Stimulated activated CD4-positive, alpha-beta T cell treated with anti-CD3 and anti-CD28 coated beads, Interleukin-1b, Interleukin-23, amount 100 ng/mL, for 48 hours (primary cell): ENCODE data around the gene BRCA2.

Experiments
- DNase-seq: peaks from one replicate; pipeline ENCODE4 v3.0.0-alpha.2; 2020

Gene BRCA2

DNA sequence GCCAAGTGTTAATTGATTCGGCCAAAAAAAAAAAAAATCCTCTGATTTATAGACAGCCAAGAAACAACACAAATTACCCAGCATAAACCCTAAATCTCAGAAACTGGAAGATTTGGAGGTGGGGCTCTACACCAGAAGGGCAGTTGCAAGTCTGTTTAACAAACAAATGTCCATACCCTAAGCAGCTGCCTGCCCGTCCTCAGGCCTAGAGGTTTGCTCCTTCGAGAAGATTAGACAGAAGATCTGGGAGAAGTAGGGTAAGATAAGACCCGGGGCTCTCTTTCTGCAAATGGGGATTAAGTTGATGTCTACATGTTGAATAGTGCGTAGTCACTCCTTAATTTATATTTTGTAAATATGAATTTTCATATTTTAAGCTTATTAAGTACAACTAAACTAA is 116.1 kb downstream of the BRCA2 start:
- DNase-seq = no peak

DNA sequence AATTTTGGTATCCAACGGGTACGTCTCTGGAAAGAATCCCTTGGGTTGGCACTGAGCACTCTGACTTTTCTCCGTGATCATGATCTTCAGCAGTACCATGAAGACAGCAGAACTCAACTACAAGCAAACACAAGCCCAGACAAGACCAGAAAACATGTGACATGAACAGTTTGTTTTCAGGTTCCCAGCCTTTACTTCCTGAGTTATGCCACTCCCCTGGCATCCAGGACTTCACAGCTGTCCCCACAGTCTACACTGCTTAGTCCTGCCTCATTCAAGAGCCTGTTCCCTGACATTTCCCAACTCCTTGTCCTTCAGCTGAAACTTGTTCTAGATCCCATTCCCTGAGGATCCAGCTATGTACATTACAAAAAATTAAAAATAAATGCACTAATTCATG is 117.5 kb downstream of the BRCA2 start:
- DNase-seq = no peak

DNA sequence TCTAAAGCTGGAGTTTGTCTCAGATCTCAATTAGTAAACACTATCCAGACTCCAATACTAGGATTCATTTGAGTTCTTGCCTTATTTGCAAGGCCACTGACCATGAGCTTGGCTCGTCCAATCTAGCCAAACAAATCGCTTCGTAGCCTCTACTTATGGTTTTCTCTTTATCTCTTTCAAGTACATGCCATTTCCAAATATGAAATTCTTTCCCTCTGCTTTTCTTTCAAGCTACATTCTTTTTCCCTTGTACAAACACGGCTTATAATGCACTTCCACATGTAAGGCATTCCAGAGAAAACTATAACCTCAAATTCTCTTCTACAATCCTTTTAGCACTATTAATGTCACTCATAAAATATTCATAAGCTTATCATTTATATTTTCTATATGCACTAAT is 123.6 kb downstream of the BRCA2 start:
- DNase-seq = no peak

DNA sequence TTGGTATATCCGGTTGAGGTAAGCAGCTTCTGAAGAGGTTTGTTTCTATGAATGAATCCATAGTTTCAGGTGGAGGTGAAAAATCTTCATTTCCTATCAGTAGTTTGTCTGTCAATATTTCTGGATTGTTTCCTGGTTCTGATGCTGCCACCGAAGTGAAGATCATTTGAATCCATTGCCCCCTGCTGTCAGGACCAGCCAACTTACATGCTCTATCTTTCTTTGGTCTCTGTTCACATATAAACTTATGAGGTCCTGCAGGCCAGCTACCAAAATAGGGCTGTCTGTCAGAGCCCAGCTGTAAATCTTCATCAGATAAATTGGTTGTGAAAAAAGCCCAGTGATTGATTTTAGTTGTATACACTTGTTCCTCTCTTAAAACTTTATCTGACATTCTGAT is 127.8 kb downstream of the BRCA2 start:
- peak; percentile 10 for DNase-seq

DNA sequence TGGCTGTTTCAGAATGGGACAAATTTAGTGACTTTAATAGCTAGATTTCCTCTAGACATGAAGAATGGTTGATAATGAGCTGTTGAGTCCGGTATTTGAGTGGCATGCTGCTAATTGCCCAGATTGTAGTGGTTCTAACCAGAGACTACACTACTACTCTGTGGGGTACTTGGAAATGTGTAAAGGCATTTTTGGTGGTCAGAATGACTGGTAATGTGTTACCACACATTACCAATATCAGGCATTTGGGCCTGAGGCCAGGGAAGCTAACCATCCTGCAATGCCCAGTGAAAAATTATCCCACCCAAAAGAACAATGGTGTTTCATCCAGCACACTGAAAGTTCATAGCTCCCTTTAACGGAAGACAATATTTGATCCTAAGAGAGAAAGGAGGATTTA is 130.2 kb downstream of the BRCA2 start:
- DNase-seq = no peak

DNA sequence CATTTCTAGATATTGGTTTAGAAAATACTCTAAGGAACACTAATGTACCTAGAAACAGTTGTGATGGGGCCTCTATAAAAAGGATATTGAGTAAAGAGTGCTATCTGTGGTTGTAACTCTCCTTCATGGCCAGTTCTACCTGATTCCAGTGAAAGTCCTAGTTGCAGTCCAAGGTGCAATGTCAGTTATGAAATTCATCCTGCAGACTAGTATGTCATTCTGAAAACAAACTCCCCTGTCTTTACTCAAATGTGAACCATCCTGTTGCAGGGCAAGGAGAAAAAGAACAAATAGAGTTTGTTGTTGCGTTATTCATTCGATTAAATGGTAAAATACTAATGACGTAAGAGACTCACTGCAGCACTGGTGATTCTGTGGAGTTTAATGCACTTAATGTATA is 130.9 kb downstream of the BRCA2 start:
- no peak for DNase-seq

DNA sequence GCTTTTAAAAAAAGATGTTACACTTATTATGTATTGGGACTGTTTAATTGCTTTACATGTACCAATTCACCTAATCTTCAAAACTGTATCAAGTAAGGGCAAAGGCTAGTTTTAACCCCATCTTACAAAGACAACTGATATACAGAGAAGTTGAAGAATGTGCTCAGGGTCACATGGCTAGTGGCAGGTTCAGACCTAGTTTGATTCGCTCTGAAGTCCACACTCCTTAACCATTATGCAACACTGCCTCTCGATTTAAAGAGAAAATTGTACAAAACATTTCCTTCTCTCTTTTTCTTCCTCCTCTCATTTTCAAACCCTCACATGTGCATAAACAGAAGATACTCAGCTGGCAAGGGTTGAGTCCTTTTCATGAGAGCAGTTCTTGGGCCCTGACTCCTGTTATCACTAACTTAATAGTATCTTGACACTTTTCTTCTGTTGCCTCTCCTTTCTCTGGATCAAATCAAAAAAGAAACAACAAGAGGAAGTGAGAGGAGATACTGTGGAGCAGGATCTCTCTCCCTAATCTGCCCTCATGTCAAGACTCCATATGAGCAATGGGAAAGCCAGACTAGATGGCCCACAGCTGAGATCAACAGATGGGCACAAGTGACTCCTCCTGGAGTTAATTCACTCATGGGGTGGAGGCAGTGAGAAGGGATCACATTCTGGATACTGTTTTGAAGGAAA is 131.6 kb downstream of the BRCA2 start:
- no peak for DNase-seq

DNA sequence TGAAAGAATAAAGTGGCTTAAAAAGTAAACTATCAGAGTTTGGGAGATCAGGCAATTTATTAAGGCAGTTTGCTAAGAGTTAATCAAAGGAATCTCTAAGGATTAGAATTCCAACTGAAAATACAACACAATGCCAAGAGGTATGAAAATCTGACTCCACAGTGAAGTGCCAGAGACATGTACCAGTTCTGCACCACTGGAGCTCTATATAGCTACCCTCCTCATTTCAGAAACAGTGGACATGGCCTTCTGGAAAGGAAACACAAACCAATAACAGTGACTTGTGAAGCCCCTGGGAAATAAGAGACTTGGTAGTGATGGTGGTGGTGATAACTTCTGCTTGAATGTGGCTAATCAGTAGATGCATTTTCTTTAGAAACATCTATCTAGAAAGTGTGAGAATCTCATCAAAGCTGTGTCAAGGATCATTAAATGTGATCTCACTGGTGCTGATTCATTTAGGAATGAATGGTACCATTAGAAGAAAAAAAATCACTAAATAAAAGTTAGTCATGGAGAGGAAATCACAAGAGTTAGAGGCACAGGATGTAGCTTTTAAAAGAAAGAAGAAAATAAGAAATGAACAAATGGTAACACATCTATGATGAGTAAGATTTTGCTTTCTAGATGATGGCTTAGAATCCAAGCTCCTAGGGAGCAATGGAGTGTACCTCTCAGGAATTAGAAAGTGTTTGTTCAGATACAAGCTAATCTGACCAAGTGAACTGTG is 132.8 kb downstream of the BRCA2 start:
- DNase-seq = no peak

DNA sequence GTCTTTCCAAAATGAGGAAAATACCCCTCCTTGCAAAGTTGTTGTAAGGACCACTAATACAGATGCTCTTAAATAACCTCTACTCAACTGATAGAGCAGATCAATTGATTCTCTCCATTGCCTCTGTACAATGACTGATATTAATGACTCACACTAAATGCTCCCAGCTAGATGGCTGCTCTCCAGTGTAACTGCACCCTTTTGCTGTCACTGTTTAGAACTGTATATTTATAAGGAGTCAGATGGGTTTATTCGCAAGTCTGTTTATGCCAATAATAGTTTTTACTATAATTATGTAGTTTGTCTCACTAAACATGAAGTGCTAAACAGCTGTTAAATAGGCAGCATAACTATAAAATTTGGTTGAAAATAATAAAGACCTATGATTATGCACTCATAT is 133.7 kb downstream of the BRCA2 start:
- no peak for DNase-seq
